Measurements from ENCODE around the gene ATP8A2.

Gene ATP8A2

GRCh38 chr13:26037302-26037701 is 665.5 kb downstream of the ATP8A2 start:
- peak; percentile 61 for TF ChIP-seq CTCF (IDR thresholded peaks at IDR 0.05; ENCODE audit: insufficient read depth, low read length, poor library complexity, severe bottlenecking)
- H3K36me3 ChIP-seq (ENCODE audit: control insufficient read depth, insufficient read depth, low read length), result no peaks in the 10 kb centered on the region
- H3K27me3 ChIP-seq (replicated peaks; ENCODE audit: control insufficient read depth, insufficient read depth, low read length), result no peaks in the 10 kb centered on the region; the same call in 1 of the 2 replicates
- H3K4me3 ChIP-seq (replicated peaks; ENCODE audit: low read depth, low read length), result no peak overlapping the region
- no peak for DNase-seq (ENCODE audit: extremely low read depth, insufficient read length)

GRCh38 chr13:26038931-26039475 is 667.2 kb downstream of the ATP8A2 start:
- no peaks in the 10 kb centered on the region for H3K36me3 ChIP-seq (ENCODE audit: control insufficient read depth, insufficient read depth, low read length)
- H3K27me3 ChIP-seq (replicated peaks; ENCODE audit: control insufficient read depth, insufficient read depth, low read length), result no peaks in the 10 kb centered on the region; the same call in 1 of the 2 replicates
- TF ChIP-seq CTCF (IDR thresholded peaks at IDR 0.05; ENCODE audit: insufficient read depth, low read length, poor library complexity, severe bottlenecking), result no peak
- no peak overlapping the region for H3K4me3 ChIP-seq (replicated peaks; ENCODE audit: low read depth, low read length)
- no peak for DNase-seq (ENCODE audit: extremely low read depth, insufficient read length)

- Histone ChIP-seq H3K4me3 (replicated peaks; ENCODE audit: low read depth, low read length) (no peak overlapping the region), H3K27me3 (replicated peaks; ENCODE audit: control insufficient read depth, insufficient read depth, low read length) (no peaks in the 10 kb centered on the region; the same call in 1 of the 2 replicates), H3K36me3 (ENCODE audit: control insufficient read depth, insufficient read depth, low read length) (no peaks in the 10 kb centered on the region)
- no peak for TF ChIP-seq CTCF (IDR thresholded peaks at IDR 0.05; ENCODE audit: insufficient read depth, low read length, poor library complexity, severe bottlenecking)
- DNase-seq (ENCODE audit: extremely low read depth, insufficient read length), result no peak
Measured at GRCh38 chr13:26041444-26041843, 669.7 kb downstream of the ATP8A2 start.

GRCh38 chr13:26042785-26043184 is 671.0 kb downstream of the ATP8A2 start:
- DNase-seq (ENCODE audit: extremely low read depth, insufficient read length), result no peak
- Histone ChIP-seq H3K4me3 (replicated peaks; ENCODE audit: low read depth, low read length) (no peak overlapping the region), H3K27me3 (replicated peaks; ENCODE audit: control insufficient read depth, insufficient read depth, low read length) (no peaks in the 10 kb centered on the region; the same call in 1 of the 2 replicates), H3K36me3 (ENCODE audit: control insufficient read depth, insufficient read depth, low read length) (no peaks in the 10 kb centered on the region)
- TF ChIP-seq CTCF (IDR thresholded peaks at IDR 0.05; ENCODE audit: insufficient read depth, low read length, poor library complexity, severe bottlenecking), result no peak

GRCh38 chr13:26045142-26045541 is 673.4 kb downstream of the ATP8A2 start:
- DNase-seq (ENCODE audit: extremely low read depth, insufficient read length), result no peak
- no peak for TF ChIP-seq CTCF (IDR thresholded peaks at IDR 0.05; ENCODE audit: insufficient read depth, low read length, poor library complexity, severe bottlenecking)
- Histone ChIP-seq H3K36me3 (ENCODE audit: control insufficient read depth, insufficient read depth, low read length) (no peaks in the 10 kb centered on the region), H3K4me3 (replicated peaks; ENCODE audit: low read depth, low read length) (no peak overlapping the region), H3K27me3 (replicated peaks; ENCODE audit: control insufficient read depth, insufficient read depth, low read length) (peaks cover 3% of the 10 kb centered on the region)

- DNase-seq (ENCODE audit: extremely low read depth, insufficient read length), result no peak
- Histone ChIP-seq H3K27me3 (replicated peaks; ENCODE audit: control insufficient read depth, insufficient read depth, low read length) (peaks cover 3% of the 10 kb centered on the region), H3K36me3 (ENCODE audit: control insufficient read depth, insufficient read depth, low read length) (no peaks in the 10 kb centered on the region), H3K4me3 (replicated peaks; ENCODE audit: low read depth, low read length) (no peak overlapping the region)
- no peak for TF ChIP-seq CTCF (IDR thresholded peaks at IDR 0.05; ENCODE audit: insufficient read depth, low read length, poor library complexity, severe bottlenecking)
Measured at GRCh38 chr13:26046639-26047038, 674.9 kb downstream of the ATP8A2 start.

Data from GM06990 (cell line).